Stimulated activated CD4-positive, alpha-beta T cell treated with anti-CD3 and anti-CD28 coated beads, Interleukin-15, amount 100 ng/mL, for 48 hours (primary cell): ENCODE measurements around the gene TRAPPC4.
"Not testable (repeated sequence)": the region's sequence is repeated elsewhere in the genome, so short reads cannot be mapped to it uniquely, and the experiment has no call there.

Experiments
- DNase-seq, 2 donors: peaks; one replicate each; pipeline ENCODE4 v3.0.0-alpha.2; 2020; ENCODE audit warnings: low read depth in 2 of 2

The TRAPPC4 gene, protein sequence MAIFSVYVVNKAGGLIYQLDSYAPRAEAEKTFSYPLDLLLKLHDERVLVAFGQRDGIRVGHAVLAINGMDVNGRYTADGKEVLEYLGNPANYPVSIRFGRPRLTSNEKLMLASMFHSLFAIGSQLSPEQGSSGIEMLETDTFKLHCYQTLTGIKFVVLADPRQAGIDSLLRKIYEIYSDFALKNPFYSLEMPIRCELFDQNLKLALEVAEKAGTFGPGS

DNA sequence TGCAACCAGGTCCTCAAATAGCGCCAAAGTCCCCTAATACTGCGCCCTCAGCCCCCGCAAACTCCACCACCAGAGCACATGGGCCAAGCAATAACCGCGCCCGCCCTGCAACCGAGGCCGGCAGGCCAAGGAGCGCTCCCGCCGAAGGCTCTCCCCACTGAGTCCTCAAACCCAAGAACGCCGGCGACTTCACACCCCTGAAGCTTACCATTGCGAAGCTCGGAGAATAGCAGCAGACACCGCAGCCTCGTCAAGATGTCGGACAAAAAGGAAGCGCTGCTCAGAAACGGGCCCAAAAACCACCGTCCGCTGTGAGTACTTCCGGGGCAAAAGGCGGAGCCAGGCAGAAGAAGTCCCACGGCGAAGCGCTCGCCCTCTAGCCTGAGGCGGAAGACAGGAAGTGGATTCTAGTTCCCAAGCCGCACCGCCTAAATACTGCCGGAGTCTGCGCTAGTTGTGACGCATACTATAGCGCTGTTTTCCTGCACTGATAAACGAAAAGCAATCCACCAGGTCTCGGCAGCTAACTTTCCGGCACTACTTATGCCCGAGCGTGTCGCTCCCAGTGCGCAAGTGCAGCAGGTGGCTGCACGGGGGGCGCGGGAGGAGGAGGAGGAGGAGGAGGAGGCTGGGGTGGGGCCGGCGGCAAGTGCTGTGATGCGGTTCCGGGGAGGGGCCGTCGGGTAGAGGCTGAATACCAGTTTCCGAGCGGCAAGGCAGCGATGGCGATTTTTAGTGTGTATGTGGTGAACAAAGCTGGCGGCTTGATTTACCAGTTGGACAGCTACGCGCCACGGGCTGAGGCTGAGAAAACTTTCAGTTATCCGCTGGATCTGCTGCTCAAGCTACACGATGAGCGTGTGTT is at the start of gene TRAPPC4, which contains the start of gene RPS25:
Gene TRAPPC4 (plus strand): TSS at position 693 of the 865 bp plus-strand sequence. CDS start 30 bp downstream, at position 723.
Gene RPS25 (minus strand): TSS at position 270 of the 865 bp plus-strand sequence. CDS start 59 bp downstream, at position 211.
- DNase-seq: peak; percentile 92 to 94

- DNase-seq: not testable (repeated sequence)
Measured at GRCh38 chr11:118969508-118969907, 49.1 kb upstream of the TRAPPC4 start.

DNA sequence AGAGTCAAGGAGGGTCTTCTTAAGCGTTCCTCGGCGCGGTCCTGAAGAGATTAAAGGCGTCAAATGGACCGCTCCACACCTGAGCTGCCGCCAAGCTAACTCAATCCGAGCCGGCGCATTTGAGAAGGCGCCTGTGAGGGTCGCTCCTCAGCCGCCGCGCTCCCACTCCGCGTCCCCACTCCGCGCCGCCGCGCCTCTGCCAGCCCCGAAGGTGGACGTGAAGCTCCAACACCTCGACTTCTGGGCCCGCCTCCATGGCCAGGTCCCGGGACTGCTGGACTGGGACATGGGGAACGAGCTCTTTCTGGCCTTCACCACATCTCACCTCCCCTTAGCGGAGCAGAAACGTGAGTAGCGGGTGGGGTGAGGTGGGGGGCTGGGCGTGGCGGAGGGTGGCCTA is 46.9 kb upstream of the TRAPPC4 start, which contains the start of gene FOXR1:
Gene FOXR1 (plus strand): TSS at position 116 of the 400 bp plus-strand sequence. CDS start 171 bp downstream, at position 287.
- no peak for DNase-seq

DNA sequence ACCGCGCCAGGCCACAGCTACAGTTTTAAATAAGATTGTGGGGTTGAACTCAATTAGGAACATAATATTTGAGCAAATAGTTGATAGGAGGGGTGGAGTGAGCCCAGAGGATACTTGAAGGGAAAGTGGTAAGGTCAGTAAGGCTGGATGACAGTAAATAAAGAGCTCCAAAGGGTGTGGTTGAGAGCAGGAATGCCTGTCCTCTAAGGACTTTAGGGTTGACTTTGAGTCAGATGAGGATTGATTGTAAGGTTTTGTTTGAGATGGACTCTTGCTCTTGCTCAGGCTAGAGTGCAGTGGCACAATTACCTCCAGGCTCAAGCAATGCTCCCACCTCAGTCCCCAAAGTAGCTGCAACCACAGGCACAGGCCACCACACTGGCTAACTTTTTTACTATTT is 44.6 kb upstream of the TRAPPC4 start:
- no peak for DNase-seq

GRCh38 chr11:118975771-118976709 is 42.5 kb upstream of the TRAPPC4 start:
- no peak for DNase-seq

- DNase-seq: no peak
Measured at GRCh38 chr11:118979434-118979833, 39.1 kb upstream of the TRAPPC4 start.

GRCh38 chr11:118980191-118980881 is 38.2 kb upstream of the TRAPPC4 start:
- no peak for DNase-seq

DNA sequence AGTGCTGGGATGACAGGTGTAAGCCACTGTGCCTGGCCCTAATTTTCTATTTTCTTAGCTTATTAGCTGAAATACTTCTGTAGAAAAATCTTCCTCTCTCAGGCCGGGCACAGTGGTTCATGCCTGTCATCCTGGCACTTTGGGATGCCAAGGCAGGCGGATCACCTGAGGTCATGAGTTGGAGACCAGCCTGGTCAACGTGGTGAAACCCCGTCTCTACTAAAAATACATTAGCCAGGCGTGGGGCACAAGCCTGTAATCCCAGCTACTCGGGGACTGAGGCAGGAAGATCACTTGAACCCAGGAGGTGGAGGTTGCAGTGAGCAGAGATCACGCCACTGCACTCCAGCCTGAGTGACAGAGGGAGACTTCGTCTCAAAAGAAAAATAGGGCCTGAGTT is 34.2 kb upstream of the TRAPPC4 start:
- DNase-seq: not testable (repeated sequence)

GRCh38 chr11:118984825-118985224 is 33.7 kb upstream of the TRAPPC4 start:
- DNase-seq: no peak

DNA sequence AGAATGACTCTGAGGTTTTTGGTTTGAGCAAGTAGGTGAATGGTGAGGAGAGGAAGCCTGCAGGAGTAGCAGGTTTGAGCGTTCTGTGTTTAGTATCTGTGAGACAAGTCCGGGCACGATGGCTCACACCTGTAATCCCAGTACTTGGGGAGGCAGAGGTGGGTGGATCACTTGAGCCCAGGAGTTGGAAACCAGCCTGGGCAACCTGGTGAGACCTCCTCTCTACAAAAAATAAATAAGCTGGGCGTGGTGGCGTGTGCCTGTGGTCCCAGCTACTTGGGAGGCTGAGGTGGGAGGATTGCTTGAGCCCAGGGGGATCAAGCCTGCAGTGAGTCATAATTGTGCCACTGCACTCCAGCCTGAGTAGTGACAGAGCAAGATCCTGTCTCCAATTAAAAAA is 30.3 kb upstream of the TRAPPC4 start:
- DNase-seq: no peak

DNA sequence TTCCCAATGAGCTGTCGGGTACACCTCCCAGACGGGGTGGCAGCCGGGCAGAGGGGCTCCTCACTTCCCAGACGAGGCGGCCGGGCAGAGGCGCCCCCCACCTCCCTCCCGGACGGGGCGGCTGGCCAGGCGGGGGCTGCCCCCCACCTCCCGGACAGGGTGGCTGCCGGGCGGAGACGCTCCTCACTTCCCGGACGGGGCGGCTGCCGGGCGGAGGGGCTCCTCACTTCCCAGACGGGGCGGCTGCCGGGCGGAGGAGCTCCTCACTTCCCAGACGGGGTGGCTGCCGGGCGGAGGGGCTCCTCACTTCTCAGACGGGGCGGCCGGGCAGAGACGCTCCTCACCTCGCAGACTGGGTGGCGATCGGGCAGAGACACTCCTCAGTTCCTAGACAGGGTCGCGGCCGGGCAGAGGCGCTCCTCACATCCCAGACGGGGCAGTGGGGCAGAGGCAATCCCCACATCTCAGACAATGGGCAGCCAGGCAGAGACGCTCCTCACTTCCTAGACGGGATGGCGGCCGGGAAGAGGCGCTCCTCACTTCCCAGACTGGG is 27.0 kb upstream of the TRAPPC4 start:
- DNase-seq: not testable (repeated sequence)

DNA sequence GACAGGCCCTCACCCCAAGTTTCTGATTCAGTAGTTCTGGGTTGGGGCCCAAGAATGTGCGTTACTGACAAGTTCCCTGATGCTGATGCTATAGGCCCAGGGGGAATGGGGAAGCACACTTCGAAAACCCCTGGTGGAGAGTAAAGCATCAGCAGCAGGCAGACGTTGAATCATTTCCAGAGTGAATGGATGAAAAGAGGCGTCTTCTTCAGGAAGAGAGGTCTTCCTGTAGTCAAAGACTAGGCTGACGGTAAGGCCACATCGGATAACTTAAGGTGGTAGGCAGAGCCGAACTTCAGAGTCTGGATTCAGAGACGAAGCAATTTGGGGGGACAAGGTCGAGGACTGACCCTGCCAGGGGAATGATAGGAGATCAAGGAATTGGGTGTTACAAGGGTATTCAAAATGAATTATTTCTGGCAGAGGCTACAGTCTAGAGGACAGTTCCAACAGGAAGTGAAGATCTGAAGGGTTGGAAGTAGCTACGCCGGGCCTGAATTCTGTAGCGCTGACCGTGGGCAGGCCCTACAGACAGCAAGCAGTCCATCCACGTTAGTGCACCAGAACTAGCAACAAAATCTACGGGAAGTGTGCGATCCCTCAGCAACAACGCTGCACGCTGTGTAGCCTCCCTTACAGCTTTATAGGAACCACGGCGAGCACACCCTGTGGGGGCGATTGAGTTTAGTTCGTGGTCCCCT is 21.5 kb upstream of the TRAPPC4 start:
- DNase-seq: peak; percentile 24 to 38

- peak; percentile 90 to 95 for DNase-seq
Measured at GRCh38 chr11:118997627-118998387, 20.8 kb upstream of the TRAPPC4 start, which contains the start of gene CENATAC. Gene CENATAC, plus strand, starts transcription at chr11:118998138. Its CDS starts 60 bp downstream, at chr11:118998198.

- no peak for DNase-seq
Measured at GRCh38 chr11:118998388-118998717, 20.2 kb upstream of the TRAPPC4 start.

- DNase-seq: no peak
Measured at GRCh38 chr11:118998822-118999221, 19.7 kb upstream of the TRAPPC4 start.

- DNase-seq: no peak
Measured at GRCh38 chr11:119000906-119001305, 17.7 kb upstream of the TRAPPC4 start.

GRCh38 chr11:119006656-119007055 is 11.9 kb upstream of the TRAPPC4 start:
- DNase-seq: no peak

- DNase-seq: no peak
Measured at GRCh38 chr11:119011476-119012053, 7.0 kb upstream of the TRAPPC4 start.

- no peak for DNase-seq
Measured at GRCh38 chr11:119012629-119013170, 5.9 kb upstream of the TRAPPC4 start.
